Lower leg skin (tissue), 3 donors: Measurements from ENCODE around the gene FAM210A.

Experiments used
- CTCF ChIP-seq, 3 donors: fragments of 450-650 bp; IDR thresholded peaks; one replicate each; pipeline ENCODE4 v1.5.1; 2016; ENCODE audit warnings: antibody characterized with exemption in 3 of 3, mild to moderate bottlenecking in 3 of 3, moderate library complexity in 2 of 3
- POLR2A ChIP-seq, 2 donors: fragments of 450-650 bp; IDR thresholded peaks; one replicate each; pipeline ENCODE4 v1.6.1; 2016 to 2017; ENCODE audit warnings: antibody characterized with exemption in 2 of 2, mild to moderate bottlenecking in 1 of 2, moderate library complexity in 1 of 2

- TF ChIP-seq CTCF (IDR thresholded peaks at IDR 0.05) (no peak), POLR2A (IDR thresholded peaks at IDR 0.05) (no peak)
Measured at GRCh38 chr18:13649397-13650390, 76.7 kb downstream of the FAM210A start.
